ENCODE measurements around the gene SAXO2.

DNA sequence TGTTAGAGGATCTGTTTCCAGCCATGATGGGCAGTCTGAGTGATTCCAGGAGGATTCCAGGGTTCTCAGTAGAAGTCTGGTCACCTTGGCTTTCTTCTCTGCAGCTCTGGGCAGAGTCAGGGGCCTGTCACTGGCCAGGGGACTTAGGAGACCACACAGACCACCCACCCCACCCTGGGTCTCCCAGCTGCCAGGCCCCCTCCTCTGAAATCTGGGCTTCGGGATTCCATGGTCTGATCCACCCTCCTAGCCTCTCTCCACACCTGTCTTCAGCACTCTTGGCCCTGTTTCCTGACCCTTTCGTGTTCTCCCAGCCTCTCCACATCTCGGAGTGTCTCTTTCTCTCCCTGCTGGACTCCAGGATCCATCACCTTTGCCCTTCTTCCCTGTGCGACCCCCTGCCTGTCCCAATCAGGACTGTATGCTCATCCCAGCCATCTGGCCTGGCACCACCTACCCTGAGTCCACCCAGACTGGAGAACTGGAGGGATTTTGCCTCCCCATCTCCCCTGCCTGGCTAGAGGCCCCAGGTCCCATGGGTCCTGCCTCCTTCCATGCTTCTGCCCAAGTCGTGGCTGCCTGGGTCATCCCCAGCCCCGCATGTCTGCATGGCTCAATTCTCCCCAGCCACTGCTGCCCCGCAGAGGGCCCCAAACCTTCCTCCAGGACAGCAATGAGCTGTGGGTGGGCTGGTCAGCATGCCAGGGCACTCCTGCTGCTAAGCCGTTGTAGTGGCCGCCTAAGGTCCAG lies 52.3 kb downstream of the SAXO2 start:
- TF ChIP-seq, protein P1, sequence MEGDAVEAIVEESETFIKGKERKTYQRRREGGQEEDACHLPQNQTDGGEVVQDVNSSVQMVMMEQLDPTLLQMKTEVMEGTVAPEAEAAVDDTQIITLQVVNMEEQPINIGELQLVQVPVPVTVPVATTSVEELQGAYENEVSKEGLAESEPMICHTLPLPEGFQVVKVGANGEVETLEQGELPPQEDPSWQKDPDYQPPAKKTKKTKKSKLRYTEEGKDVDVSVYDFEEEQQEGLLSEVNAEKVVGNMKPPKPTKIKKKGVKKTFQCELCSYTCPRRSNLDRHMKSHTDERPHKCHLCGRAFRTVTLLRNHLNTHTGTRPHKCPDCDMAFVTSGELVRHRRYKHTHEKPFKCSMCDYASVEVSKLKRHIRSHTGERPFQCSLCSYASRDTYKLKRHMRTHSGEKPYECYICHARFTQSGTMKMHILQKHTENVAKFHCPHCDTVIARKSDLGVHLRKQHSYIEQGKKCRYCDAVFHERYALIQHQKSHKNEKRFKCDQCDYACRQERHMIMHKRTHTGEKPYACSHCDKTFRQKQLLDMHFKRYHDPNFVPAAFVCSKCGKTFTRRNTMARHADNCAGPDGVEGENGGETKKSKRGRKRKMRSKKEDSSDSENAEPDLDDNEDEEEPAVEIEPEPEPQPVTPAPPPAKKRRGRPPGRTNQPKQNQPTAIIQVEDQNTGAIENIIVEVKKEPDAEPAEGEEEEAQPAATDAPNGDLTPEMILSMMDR (IDR thresholded peaks at IDR 0.05): no peak
- TF ChIP-seq POLR2A (IDR thresholded peaks at IDR 0.05): no peak
